Measurements from ENCODE around the gene SPTAN1.

DNA sequence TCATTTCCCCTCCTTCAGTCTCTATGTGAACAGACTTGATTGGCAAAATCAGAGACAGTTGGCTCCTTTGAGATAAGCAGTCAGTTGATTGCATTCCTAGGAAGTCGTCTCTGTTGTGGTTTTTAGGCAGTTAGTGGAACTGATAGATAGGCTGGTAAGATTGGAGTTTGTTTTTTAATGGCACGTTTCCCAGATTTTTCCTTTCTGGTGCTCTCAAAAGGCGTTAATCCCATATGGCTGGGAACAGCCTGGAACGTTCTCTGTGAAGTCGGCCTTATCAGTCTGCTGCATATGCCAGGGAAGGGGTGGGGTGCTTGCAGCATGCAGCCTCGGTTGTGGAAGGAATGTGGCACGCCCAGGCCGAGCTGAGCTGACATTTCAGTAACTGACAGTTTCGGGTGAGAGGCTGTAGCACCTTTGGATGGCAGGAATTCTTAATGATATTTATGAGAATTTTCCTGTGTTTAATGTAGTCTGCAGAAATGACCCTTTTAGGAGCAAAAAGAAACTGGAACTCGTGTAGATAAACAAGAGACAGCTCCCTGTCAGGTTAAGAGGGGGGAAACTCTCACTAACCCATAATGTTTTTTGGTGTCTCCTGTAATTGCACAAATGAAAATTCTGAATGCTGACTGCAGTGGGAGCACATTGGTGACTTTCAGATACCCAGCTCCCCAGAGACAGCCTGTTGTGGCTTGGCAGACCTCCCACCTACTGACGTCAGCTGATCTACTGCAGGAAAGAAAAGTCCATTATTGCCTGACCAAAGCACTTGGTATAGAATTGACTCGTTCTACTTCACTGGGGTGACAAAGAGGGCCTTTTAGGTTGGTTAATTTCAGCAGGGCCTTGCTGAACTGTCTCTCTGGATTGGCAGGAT, 6.3 kb downstream of the SPTAN1 start:
- TF ChIP-seq, protein P1, sequence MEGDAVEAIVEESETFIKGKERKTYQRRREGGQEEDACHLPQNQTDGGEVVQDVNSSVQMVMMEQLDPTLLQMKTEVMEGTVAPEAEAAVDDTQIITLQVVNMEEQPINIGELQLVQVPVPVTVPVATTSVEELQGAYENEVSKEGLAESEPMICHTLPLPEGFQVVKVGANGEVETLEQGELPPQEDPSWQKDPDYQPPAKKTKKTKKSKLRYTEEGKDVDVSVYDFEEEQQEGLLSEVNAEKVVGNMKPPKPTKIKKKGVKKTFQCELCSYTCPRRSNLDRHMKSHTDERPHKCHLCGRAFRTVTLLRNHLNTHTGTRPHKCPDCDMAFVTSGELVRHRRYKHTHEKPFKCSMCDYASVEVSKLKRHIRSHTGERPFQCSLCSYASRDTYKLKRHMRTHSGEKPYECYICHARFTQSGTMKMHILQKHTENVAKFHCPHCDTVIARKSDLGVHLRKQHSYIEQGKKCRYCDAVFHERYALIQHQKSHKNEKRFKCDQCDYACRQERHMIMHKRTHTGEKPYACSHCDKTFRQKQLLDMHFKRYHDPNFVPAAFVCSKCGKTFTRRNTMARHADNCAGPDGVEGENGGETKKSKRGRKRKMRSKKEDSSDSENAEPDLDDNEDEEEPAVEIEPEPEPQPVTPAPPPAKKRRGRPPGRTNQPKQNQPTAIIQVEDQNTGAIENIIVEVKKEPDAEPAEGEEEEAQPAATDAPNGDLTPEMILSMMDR (IDR thresholded peaks at IDR 0.05), result no peak
- no peak for TF ChIP-seq POLR2A (IDR thresholded peaks at IDR 0.05)
